HG02623 (cell line): Measurements from ENCODE around the gene LYRM1.
A peak's percentile ranks its signal among the peaks of the same experiment; 100 is the strongest.

Experiments used
- ATAC-seq: cut with Tn5 transposase; IDR thresholded peaks from one replicate; pipeline ENCODE4 v1.9.1; 2021; ENCODE audit warnings: moderate library complexity; ENCODE audit not compliant: unreplicated experiment

Gene LYRM1

DNA sequence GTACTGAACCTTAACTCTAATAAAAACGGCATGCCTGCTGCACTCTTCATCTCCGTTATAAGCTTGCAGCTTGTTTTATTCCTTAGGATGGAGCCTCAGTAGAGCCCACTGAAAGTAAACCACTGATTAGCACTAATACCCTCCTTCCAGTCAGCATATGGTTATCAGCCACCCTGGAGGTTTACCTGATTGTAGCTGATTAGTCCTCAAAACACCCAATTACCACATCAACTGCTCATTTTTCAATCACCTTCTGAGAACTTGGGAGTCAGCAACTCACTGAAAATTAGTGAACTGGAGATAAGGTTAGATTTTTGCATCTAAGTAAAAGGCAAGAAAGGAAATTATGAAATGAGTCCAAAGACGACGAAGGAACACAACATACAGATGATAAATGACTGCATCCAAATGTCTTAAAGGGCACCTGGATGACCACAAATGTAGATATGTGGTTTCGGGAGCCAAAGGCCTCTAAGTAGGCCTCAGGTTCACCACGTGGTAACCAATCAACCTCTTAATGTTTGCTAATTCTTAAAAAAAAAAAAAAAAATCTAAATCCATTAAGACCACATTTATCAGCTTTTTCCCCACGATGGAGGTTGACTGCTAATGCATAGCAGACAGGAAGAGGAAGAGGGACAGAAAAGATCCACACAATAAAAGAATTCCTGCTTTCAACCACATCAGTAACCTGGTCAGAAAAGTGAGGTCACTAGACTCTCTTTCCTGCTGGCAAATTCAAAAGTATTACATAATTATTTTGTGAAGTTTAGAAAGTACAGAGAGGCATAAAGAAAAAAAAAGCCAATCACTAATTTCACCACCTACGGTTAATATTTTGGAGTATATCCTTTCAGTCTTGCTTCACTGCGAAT lies 28.4 kb upstream of the LYRM1 start:
- ATAC-seq: no peak

DNA sequence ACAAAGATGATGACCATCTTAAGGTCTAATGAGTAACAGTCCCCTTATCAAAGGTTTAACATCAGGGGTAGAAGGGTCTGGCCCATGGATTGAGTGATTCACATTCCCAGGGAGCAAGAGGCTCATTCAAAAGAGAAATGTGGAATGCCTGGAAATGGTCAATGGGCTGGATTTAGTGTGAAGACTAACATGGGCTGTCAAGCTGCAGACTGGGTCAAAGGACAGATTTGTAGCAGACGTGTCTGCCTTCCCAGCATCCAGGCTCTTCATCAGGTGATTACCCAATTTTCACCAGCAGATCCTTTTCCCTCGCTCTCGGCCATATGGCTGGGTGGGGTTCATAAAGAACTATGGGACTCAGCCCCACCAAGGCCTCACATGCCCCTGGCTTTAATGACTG lies 27.2 kb upstream of the LYRM1 start:
- no peak for ATAC-seq

DNA sequence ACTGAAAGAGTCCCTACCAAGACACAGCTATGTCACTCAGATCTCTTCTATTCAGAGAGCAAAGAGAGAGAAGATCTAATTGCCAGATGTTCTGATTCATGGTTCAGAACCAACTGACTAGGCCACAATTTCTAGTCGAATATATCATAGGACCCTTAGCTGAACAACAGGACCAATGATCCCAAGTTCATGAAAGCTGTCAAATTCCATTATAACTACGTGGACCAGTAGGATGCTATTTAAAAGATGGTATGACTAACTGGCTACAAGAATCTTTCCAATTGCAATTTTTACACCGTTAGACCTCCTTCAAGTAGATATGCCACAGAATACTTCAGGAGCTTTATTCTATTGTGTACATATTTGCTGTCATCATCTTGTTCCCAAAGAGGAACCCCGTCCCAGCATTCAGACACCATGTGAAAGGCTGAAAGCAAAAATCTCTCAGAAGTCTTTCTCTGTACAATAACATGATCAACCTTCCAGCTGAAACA lies 26.4 kb upstream of the LYRM1 start:
- ATAC-seq: no peak

DNA sequence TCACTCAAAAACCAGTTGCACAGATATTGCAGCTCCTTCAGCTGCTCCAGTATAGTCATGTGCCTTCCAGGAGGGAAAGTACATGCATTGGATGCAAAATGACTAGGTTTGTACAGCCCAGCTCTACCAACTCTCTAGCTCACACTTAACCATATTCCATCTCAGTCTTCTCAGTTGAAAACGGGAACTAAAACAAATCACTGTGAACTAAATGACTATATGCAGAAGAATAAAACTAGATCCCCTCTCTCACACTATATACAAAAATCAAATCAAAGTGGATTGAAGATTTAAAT lies 25.3 kb upstream of the LYRM1 start:
- no peak for ATAC-seq

DNA sequence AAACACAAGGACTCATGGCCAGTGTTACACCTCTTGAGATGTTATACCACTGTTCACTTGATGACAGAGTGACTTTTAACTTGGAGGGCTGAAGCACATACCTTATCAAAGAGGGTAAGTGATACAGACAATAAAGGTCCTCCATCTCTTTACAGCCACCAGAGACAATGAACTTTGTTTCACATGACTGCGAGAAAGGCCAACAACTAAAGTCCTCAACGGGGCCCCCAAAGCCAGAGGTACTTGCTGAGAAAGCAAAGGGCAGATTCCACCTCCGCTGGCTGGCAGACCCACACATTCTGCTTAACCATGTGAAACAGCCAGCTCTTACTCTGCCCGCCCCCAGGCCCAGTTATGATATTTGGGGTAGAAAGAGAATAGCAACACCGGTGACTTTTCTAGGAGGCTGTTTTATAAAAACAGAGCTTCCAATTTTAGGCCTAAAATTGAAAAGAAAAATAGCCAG lies 21.9 kb upstream of the LYRM1 start:
- no peak for ATAC-seq

DNA sequence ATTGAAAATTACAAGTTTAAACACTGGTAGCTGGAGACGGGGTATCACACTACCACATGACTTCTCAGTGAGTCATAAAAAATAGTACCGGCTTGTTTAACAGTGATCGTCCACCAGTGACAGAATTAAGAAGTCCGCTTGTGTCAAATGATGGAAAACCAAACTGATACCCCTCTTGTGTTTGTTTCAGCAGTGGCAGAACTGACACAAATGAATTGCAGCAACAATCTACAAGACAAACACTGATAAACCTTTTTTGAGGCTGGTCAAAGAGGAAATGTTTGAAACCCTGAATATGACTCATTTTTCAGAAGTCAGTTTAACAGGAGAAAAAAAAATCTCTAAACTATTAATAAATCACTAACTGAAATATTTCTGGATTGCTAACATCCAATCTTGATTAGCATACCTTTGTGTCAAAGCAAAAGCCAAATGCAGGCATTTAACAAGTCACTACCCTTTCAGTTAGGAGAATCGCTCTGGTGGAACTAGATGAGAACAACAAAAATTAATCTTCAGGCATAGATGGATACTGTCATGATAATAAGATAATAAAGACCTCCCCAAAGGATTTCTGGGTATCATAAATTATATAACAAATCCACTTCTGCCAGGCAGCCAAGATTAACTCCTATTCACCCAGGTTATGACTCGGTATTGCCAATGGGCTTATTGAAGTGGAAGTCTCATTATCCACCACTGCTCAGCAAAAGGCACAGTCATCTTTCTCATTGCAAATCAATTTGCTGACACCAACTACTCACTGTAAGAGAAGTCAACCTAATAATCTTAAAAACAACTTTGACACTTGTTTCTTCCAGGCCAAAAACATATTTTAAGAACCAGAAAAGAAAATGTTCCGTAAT lies 21.2 kb upstream of the LYRM1 start:
- ATAC-seq: no peak

DNA sequence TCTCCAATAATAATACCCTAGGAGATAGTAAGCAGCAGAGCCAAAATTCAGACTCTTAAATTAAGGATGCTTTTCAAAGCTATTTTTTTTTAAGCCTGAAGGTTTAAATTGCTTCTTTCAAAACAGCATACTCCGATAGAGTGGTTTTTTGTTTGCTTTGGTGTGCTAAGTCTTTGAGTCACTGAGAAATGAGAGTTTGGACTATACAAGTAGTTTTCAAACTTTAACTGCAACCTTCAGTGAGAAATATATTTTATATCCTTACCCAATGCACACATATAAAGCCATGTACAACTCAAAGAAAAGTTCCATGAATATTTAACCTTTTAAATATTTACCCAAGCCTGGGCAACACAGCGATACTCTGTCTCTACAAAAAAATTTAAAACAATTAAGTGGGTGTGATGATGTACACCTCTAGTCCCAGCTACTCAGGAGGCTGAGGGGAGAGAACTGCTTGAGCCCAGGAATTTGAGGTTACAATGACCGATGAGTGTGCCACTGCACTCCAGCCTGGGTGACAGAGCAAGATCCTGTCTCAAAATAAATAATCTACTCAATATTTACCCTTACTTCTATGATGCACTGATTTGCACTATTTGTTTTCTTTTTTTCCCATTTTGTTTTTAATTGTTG lies 19.6 kb upstream of the LYRM1 start:
- no peak for ATAC-seq

DNA sequence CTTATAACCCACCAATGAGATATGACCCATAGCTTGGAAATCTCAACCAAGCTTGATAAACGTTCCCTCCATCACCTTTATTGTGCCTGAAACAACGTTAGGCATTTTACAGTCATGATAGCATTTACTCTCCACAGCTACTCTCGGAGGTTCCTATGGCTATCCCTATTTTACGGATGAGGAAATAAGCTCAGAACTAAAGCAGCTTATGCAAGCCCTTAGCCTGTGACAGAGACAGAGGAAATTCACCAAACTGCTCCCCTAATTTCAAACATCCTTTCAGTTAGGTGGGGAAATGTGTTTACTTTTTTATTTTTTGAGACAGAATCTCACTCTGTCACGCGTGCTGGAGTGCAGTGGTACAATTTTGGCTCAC lies 19.1 kb upstream of the LYRM1 start:
- ATAC-seq: no peak

DNA sequence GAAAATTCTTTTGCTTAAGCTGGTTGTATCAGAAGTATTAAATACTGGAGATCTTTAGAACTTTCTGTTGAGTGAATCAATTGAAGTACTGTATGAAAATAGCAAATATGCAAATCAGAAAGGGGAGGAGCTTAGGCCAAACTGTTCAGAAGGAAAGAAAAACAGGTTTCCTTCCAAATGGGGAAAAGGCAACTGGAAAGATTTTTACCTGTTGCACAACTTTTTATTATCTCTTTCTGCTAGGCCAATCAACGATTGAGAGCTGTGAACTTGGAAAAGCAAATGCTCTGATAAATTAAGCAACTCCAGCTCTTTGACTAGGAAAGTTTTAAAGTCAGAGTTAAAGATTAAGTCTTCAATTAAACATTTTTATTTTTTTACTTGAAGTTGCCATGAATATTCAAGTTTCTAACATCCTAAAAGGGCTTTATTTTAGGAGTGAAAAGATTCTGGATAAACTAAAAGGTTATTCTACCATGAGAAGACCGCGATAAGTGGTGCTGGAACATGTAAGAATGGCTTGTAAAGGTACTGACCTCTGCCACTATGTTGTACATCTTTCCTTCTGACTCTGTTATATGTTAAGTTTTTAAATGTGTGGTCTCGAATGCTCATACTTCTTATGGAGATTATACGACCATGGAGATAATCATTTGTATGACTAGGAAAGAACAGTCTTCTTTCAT lies 16.9 kb upstream of the LYRM1 start:
- ATAC-seq: no peak

DNA sequence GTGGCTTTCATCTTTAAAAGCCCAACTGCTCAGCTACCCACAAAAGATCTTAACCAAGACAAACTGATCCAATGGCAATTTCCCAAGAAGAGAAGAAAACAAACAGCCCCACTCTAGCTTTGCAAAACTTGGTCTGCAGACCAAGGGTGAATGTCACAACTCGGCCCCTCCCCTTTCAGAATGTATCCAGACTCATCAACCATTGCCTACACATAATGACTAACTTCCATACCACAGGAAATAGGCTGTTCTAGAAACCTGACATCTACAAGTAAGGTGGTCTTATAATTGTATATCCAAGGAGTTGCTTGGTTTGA lies 16.4 kb upstream of the LYRM1 start:
- no peak for ATAC-seq

DNA sequence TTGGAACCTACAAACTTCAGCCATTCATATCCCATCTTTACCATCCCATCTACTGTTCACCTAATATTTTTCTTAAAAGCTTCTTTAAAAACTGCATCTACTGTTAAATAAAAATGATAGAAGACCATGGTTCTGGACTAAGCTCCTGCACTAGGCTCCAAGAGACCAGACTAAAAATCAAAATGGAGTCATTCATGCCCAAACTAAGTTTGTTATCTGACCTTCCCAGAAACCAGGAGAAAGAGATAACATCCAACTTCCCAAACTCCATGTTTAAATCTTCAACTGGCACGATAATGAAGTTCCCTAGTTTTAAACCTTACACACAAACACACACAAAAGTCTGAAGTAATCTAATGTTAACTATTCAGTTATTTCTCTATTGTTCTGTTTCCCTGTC lies 14.3 kb upstream of the LYRM1 start:
- ATAC-seq: no peak

DNA sequence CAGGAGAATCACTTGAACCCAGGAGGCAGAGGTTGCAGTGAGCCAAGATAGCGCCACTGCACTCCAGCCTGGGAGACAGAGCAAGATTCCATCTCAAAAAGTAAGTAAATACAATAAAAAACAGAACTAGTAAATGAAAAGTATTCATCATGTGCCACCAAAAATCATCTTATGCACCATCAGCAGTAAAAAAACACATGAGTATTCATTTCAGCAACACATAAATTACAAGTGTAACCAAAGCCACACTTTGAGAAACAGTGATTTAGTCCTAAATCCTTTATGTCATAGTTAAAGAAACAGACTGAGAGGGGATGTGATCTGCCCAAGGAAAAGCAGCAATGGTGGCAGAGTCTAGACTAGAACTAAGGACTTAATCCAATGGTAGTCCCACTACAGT lies 13.4 kb upstream of the LYRM1 start:
- ATAC-seq: no peak

DNA sequence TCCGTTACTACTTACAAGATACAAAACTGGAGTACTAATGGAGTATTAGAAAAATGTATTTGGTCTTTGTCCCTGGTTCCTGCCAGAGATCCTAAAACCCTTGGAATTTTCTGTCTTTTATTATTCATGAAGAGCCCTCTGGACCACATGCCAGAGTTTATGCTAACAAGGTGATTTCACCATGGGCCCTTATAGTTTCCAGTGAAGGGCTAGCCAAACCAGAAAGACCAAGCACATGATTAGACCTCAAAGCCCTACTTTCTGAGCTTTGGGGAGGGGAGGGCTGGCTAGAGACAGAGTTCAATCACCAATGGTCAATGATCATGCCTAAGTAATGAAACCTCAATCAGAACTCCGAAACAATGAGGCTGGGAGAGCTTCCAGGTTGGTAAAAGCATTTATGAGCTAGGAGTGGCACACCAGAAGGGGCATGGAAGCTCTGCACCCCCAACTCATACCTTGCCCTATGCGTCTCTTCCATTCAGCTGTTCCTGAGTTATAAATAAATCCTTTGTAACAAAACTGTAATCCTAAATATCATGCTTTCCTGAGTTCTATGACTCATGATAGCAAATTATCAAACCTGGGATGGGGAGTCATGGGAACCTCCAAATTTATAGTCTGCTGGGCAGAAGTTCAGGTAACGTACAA lies 10.8 kb upstream of the LYRM1 start:
- ATAC-seq: no peak

DNA sequence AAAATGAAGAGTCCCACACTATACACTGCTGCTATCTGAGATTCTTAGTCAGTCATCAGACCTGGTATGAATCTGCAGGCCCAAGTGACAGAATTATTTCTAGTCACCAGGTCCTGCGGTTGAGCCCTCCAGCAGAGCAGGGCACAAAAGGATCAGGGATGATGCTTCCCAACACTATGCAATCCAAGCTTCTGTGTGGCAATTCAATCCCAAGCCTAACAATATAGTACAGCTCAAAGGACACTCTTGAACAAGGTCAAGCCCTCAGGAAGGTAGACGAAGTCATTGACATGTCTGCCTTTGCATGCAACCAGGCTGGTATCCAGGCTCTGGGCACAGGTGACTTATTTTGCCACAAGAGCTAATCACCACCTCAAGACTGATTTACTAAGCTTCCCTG lies 6.2 kb upstream of the LYRM1 start:
- no peak for ATAC-seq

DNA sequence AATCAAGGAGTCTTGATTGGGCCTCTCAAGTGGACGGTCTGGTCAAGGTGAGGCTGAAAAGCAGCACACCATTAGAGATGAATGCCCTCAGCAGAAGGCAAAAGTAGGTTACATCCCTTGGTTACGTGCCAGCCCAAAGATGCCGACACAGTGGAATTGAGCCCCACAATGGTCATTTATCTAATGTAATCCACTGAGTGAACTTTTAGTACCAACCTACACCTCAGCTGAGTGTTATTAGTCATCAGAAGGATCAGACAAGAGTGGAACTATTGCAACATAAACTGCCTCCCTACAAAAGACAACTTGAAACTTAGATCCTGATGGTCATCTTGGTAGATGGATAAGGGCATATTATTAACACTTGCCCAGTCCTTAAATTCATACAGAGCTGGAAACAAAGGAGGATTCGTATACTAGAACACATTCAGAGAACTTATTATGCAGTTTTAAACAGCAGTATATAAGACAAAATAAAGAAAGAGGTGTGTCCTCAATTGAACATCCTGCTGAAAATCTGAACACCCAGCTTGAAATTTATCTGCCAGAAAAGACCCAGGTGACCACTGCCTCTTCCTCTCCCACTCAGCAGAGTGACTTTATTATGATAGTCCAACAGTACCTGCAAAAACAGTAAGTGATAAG lies 3.2 kb upstream of the LYRM1 start:
- ATAC-seq: no peak

DNA sequence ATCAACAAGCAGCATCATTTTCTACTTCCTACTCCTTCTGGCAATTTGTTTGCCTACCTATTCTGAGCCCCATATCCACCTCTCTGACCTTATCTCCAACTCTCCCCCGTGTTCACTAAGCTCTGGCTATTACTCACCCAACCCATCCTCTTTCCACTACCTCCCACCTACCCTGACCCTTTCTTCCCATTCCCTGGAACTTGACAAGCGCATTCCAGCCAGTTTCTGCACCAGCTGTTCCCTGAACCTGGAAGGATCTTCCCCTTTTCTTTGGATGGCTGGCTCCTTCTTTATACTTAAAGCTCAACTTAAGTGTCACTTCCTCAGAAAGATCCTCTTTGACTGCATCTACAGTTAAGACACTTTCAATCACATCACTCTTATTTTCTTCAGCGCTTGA lies 2.6 kb upstream of the LYRM1 start:
- no peak for ATAC-seq

DNA sequence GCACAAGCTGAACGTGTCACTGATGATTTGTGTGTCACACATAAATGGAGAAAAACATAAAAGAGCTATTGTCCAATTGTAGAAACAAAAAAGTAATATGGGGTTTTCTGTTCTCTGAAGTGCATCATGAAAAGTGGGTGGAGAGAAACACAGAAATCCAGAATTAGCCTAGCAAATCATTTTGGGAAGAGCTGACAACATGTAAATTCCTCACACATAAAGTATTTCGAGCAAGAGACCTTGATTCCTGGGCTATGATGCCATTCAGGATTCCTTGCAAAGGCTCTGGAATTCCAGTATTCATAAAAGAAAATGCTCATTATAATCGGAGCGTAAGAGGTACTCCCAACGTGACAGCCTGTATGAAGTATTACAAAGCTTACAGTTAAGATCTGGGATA lies 1.5 kb upstream of the LYRM1 start:
- no peak for ATAC-seq

DNA sequence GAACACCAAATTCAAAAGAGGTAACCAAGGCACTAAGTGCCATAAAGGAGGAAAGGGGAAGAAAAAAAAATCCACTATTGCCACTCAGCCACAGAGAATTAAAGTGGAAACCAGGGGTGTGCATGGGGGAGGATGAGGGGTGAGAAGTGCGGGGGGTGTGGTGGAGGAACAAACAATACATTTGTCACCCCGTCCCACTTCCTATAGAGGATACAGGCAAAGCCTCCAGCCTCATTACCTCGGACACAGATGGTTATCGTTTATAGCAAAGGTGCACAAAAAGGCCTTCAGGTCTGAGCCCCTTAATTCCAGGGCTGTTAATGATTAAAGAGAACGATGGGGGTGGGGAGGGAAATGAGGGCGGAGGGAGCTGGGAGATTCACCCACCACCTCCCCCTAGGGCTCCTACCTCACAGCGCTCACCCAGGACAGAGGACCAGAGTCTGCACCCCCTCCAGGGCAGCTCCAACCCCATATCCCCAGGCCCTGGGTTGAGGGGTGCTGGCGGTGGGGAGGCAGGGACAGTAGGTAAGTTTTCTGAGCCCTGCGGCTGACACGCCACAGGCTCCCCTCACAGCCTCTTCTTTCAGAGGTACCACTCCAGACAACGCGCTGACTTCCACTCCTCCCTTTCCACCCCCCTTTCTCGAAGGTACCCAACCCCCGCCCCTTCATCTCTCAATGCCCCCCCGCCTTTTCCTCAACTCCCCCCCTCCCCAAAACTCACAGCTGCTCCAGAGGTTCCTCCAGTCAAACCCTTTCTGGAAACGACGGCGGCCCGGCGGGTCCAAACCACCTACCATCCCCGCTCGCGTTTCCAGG lies 883 bp upstream of the LYRM1 start:
- ATAC-seq: no peak

DNA sequence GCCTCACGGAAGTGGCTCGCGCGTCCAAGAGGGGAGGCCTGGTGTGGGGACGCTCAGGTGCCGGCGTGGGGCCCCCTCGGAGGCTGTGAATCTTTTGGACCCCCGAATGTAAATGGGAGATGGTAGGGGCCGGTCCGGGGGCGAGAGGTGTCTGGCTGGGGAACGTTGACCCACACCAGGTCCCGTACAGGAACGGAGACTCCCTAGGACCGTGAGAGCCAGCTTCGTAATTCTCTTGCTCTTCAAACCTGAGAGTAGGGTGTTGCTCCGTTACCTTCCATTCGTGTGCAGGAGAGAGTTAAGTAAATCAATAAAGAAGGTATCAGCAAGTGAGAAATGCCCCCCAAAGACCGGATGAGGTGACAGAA lies 481 bp downstream of the LYRM1 start:
- peak; percentile 1 for ATAC-seq
